ENCODE data around the gene PIM2. TPM values are rescaled to one million over a fixed set of nuclear protein-coding genes. Genes with fewer than 3 reads are reported as not detected.

Gene PIM2
- total RNA-seq, 1 donor from 2014 or later = 7.0 TPM

GRCh38 chrX:48919360-48919841 lies 577 bp upstream of the PIM2 start:
- Mint-ChIP-seq H3K4me1 (ENCODE audit: unreplicated experiment) (peaks cover 20% of the 10 kb centered on the region), H3K36me3 (ENCODE audit: low read depth, unreplicated experiment) (peaks cover 8% of the 10 kb centered on the region), H3K4me3 (ENCODE audit: unreplicated experiment) (peak overlapping the region; percentile 69), H3K9me3 (ENCODE audit: unreplicated experiment) (no peaks in the 10 kb centered on the region), H3K27ac (ENCODE audit: unreplicated experiment) (peak overlapping the region; percentile 63), H3K27me3 (ENCODE audit: unreplicated experiment) (peaks cover 14% of the 10 kb centered on the region)
- no peak for TF ChIP-seq CTCF (IDR thresholded peaks at IDR 0.05; ENCODE audit: unreplicated experiment)
- no peak for DNase-seq (ENCODE audit: low spot score)

GRCh38 chrX:48918301-48918642 lies 552 bp downstream of the PIM2 start:
- peaks cover 12% of the 10 kb centered on the region for H3K27me3 Mint-ChIP-seq (ENCODE audit: unreplicated experiment)
- no peaks in the 10 kb centered on the region for H3K9me3 Mint-ChIP-seq (ENCODE audit: unreplicated experiment)
- H3K4me3 Mint-ChIP-seq (ENCODE audit: unreplicated experiment) = peak overlapping the region; percentile 85
- no peak overlapping the region for H3K27ac Mint-ChIP-seq (ENCODE audit: unreplicated experiment)
- DNase-seq (ENCODE audit: low spot score) = no peak
- H3K4me1 Mint-ChIP-seq (ENCODE audit: unreplicated experiment) = peaks cover 15% of the 10 kb centered on the region
- no peak for TF ChIP-seq CTCF (IDR thresholded peaks at IDR 0.05; ENCODE audit: unreplicated experiment)
- H3K36me3 Mint-ChIP-seq (ENCODE audit: low read depth, unreplicated experiment) = peaks cover 4% of the 10 kb centered on the region

- Mint-ChIP-seq H3K9me3 (ENCODE audit: unreplicated experiment) (no peaks in the 10 kb centered on the region), H3K27ac (ENCODE audit: unreplicated experiment) (peak overlapping the region; percentile 52), H3K4me3 (ENCODE audit: unreplicated experiment) (peak overlapping the region; percentile 85), H3K4me1 (ENCODE audit: unreplicated experiment) (peaks cover 17% of the 10 kb centered on the region), H3K27me3 (ENCODE audit: unreplicated experiment) (peaks cover 7% of the 10 kb centered on the region), H3K36me3 (ENCODE audit: low read depth, unreplicated experiment) (peaks cover 4% of the 10 kb centered on the region)
- peak; percentile 74 for DNase-seq (ENCODE audit: low spot score)
- TF ChIP-seq CTCF (IDR thresholded peaks at IDR 0.05; ENCODE audit: unreplicated experiment) = peak; percentile 85
Measured at GRCh38 chrX:48917139-48918001, 1.5 kb downstream of the PIM2 start.

GRCh38 chrX:48914593-48915493 lies 4.0 kb downstream of the PIM2 start:
- no peak for DNase-seq (ENCODE audit: low spot score)
- no peaks in the 10 kb centered on the region for H3K9me3 Mint-ChIP-seq (ENCODE audit: unreplicated experiment)
- peaks cover 11% of the 10 kb centered on the region for H3K27me3 Mint-ChIP-seq (ENCODE audit: unreplicated experiment)
- peaks cover 22% of the 10 kb centered on the region for H3K4me1 Mint-ChIP-seq (ENCODE audit: unreplicated experiment)
- TF ChIP-seq CTCF (IDR thresholded peaks at IDR 0.05; ENCODE audit: unreplicated experiment) = no peak
- H3K36me3 Mint-ChIP-seq (ENCODE audit: low read depth, unreplicated experiment) = peaks cover 7% of the 10 kb centered on the region
- no peak overlapping the region for H3K27ac Mint-ChIP-seq (ENCODE audit: unreplicated experiment)
- H3K4me3 Mint-ChIP-seq (ENCODE audit: unreplicated experiment) = no peak overlapping the region

All from endothelial cell (in vitro differentiated cells).